Measurements from ENCODE around the gene IHH. TPM values are rescaled to one million over a fixed set of nuclear protein-coding genes. Genes with fewer than 3 reads are reported as not detected.

IHH gene
- total RNA-seq, 4 donors from 2014 or later: 0.63 TPM; not detected in 3

GRCh38 chr2:219049282-219049681 lies 11.4 kb downstream of the IHH start:
- 65 to 66% methylated on average over 4 to 6 of the region's 6 CpGs for WGBS, 2 donors
- H3K4me3 ChIP-seq: no peak overlapping the region
- DNase-seq (ENCODE audit: low spot score in 2 of 2): no peak
- H3K4me1 ChIP-seq: no peaks in the 10 kb centered on the region
- no peak for TF ChIP-seq EP300 (IDR thresholded peaks at IDR 0.05)
- TF ChIP-seq POLR2A (IDR thresholded peaks at IDR 0.05): no peak
- TF ChIP-seq CTCF (IDR thresholded peaks at IDR 0.05): no peak
- H3K27me3 ChIP-seq: peaks cover 0 to 58% of the 10 kb centered on the region in 2 donors
- no peaks in the 10 kb centered on the region for H3K36me3 ChIP-seq
- H3K9me3 ChIP-seq: no peaks in the 10 kb centered on the region
- H3K27ac ChIP-seq: no peak overlapping the region

- TF ChIP-seq POLR2A (IDR thresholded peaks at IDR 0.05) (no peak), CTCF (IDR thresholded peaks at IDR 0.05) (no peak), EP300 (IDR thresholded peaks at IDR 0.05) (no peak)
- DNase-seq (ENCODE audit: low spot score in 2 of 2): no peak
- 0 to 5% methylated on average over 6 of the region's 6 CpGs for WGBS, 2 donors
- Histone ChIP-seq H3K9me3 (no peaks in the 10 kb centered on the region), H3K27ac (no peak overlapping the region), H3K36me3 (no peaks in the 10 kb centered on the region), H3K27me3 (peaks cover 0 to 84% of the 10 kb centered on the region in 2 donors), H3K4me3 (no peak overlapping the region), H3K4me1 (peaks cover 0 to 4% (median 0%) of the 10 kb centered on the region in 4 donors)
Observed at GRCh38 chr2:219045937-219046550, 14.7 kb downstream of the IHH start.

- Histone ChIP-seq H3K9me3 (no peaks in the 10 kb centered on the region), H3K36me3 (no peaks in the 10 kb centered on the region), H3K27ac (no peak overlapping the region), H3K4me3 (no peak overlapping the region), H3K27me3 (peaks cover 0 to 85% of the 10 kb centered on the region in 2 donors), H3K4me1 (peaks cover 0 to 4% (median 0%) of the 10 kb centered on the region in 4 donors)
- DNase-seq (ENCODE audit: low spot score in 2 of 2): no peak
- TF ChIP-seq CTCF (IDR thresholded peaks at IDR 0.05) (no peak), POLR2A (IDR thresholded peaks at IDR 0.05) (no peak)
- 79 to 89% methylated on average over 2 of the region's 2 CpGs for WGBS, 2 donors
Observed at GRCh38 chr2:219042750-219043149, 18.0 kb downstream of the IHH start.

GRCh38 chr2:219042157-219042556 lies 18.6 kb downstream of the IHH start:
- H3K4me3 ChIP-seq: no peak overlapping the region
- DNase-seq (ENCODE audit: low spot score in 2 of 2): no peak

More at GRCh38 chr2:219042157-219042556, 18.6 kb downstream of the IHH start:
- Histone ChIP-seq H3K27ac (no peak overlapping the region), H3K27me3 (peaks cover 0 to 88% of the 10 kb centered on the region in 2 donors), H3K36me3 (no peaks in the 10 kb centered on the region), H3K4me1 (peaks cover 0 to 4% (median 0%) of the 10 kb centered on the region in 4 donors), H3K9me3 (no peaks in the 10 kb centered on the region)
- WGBS, 2 donors: 76 to 79% methylated on average over 4 of the region's 4 CpGs
- TF ChIP-seq EP300 (IDR thresholded peaks at IDR 0.05): no peak
- TF ChIP-seq POLR2A (IDR thresholded peaks at IDR 0.05): no peak
- no peak for TF ChIP-seq CTCF (IDR thresholded peaks at IDR 0.05)

All from tibial nerve (tissue), 4 donors.